Activated naive CD4-positive, alpha-beta T cell treated with anti-CD3 and anti-CD28 coated beads, Interleukin-2, amount 50 U/mL, for 16 hours (primary cell): ENCODE results near the gene CDC42BPB.
"Not testable (repeated sequence)": the region's sequence is repeated elsewhere in the genome, so short reads cannot be mapped to it uniquely, and the experiment has no call there.

ENCODE experiments used
- DNase-seq: peaks from one replicate; pipeline ENCODE4 v3.0.0-alpha.2; 2020

CDC42BPB gene

GRCh38 chr14:103071544-103072251, 14.3 kb upstream of the CDC42BPB start:
- DNase-seq: no peak

- DNase-seq: no peak
These were observed 13.7 kb upstream of the CDC42BPB start for GRCh38 chr14:103070971-103071542.

- DNase-seq: no peak
These were observed 13.0 kb upstream of the CDC42BPB start for GRCh38 chr14:103070263-103070885.

GRCh38 chr14:103068351-103069073, 11.2 kb upstream of the CDC42BPB start:
- no peak for DNase-seq

- DNase-seq: no peak
These were observed 10.0 kb upstream of the CDC42BPB start for GRCh38 chr14:103067231-103067954.

- no peak for DNase-seq
These were observed 9.1 kb upstream of the CDC42BPB start for GRCh38 chr14:103066399-103066798.

- DNase-seq: no peak
These were observed 8.5 kb upstream of the CDC42BPB start for GRCh38 chr14:103065861-103066260.

GRCh38 chr14:103064978-103065377, 7.6 kb upstream of the CDC42BPB start:
- DNase-seq: no peak

GRCh38 chr14:103064436-103064835, 7.1 kb upstream of the CDC42BPB start:
- DNase-seq: no peak

GRCh38 chr14:103061482-103061976, 4.2 kb upstream of the CDC42BPB start:
- DNase-seq: no peak

GRCh38 chr14:103059556-103059955, 2.2 kb upstream of the CDC42BPB start:
- DNase-seq: no peak

GRCh38 chr14:103058164-103059055, 1.1 kb upstream of the CDC42BPB start:
- DNase-seq: no peak

GRCh38 chr14:103057028-103057371, 349 bp downstream of the CDC42BPB start:
- DNase-seq: no peak

- no peak for DNase-seq
These were observed 874 bp downstream of the CDC42BPB start for GRCh38 chr14:103056322-103057027.

GRCh38 chr14:103055695-103056094, 1.7 kb downstream of the CDC42BPB start:
- no peak for DNase-seq

GRCh38 chr14:103052407-103052806, 4.9 kb downstream of the CDC42BPB start:
- DNase-seq: no peak

GRCh38 chr14:103050935-103051334, 6.4 kb downstream of the CDC42BPB start:
- no peak for DNase-seq

- not testable (repeated sequence) for DNase-seq
These were observed 9.9 kb downstream of the CDC42BPB start for GRCh38 chr14:103047453-103047852.

- DNase-seq: no peak
These were observed 11.9 kb downstream of the CDC42BPB start for GRCh38 chr14:103045371-103045869.

- DNase-seq: no peak
These were observed 13.9 kb downstream of the CDC42BPB start for GRCh38 chr14:103043257-103044015.
